Naive thymus-derived CD8-positive, alpha-beta T cell (primary cell): Measurements from ENCODE around the gene MOCS3. TPM values are rescaled to one million over a fixed set of nuclear protein-coding genes. Genes with fewer than 3 reads are reported as not detected.

Experiments
- ATAC-seq, 2 donors: fragments of 150-1000 bp; cut with Tn5 transposase in 1 of 2; sonication (Bioruptor Pico), chemical (Tn5 transposase) in 1 of 2; 1 replicate in 1 of 2; 2 replicates in 1 of 2; pipeline ENCODE4 v1.10.0; 2021; ENCODE audit warnings: mild to moderate bottlenecking in 2 of 2, moderate library complexity in 2 of 2
- POLR2A ChIA-PET: fragments of 350-600 bp; sonication (Branson Sonifier 250); formaldehyde crosslinking; loops from one replicate; lab custom pipeline; 2021; ENCODE audit warnings: antibody characterized with exemption; lab: Charles Lee
- DNase-seq, 10 donors: peaks; one replicate each; pipeline versions ENCODE4 v3.0.0 to v3.0.0-alpha.2; 2020 to 2022
- H3K27ac Mint-ChIP-seq, 10 donors: one replicate each; pipeline ENCODE4 v1.8.0; 2020 to 2022; ENCODE audit warnings: mild to moderate bottlenecking in 10 of 10, mixed read lengths in 10 of 10, moderate library complexity in 4 of 10, inconsistent platforms in 1 of 10
- H3K27me3 Mint-ChIP-seq, 5 donors: one replicate each; pipeline ENCODE4 v1.8.0; 2021 to 2022; ENCODE audit warnings: mixed read lengths in 5 of 5
- H3K36me3 Mint-ChIP-seq, 3 donors: one replicate each; pipeline ENCODE4 v1.8.0; 2020 to 2022; ENCODE audit warnings: mixed read lengths in 3 of 3, mild to moderate bottlenecking in 2 of 3, inconsistent platforms in 1 of 3
- H3K4me1 Mint-ChIP-seq, 4 donors: one replicate each; pipeline ENCODE4 v1.8.0; 2021 to 2022; ENCODE audit warnings: mixed read lengths in 4 of 4
- H3K4me3 Mint-ChIP-seq, 10 donors: one replicate each; pipeline ENCODE4 v1.8.0; 2020 to 2022; ENCODE audit warnings: mild to moderate bottlenecking in 10 of 10, mixed read lengths in 10 of 10, moderate library complexity in 6 of 10, inconsistent platforms in 1 of 10
- H3K9me3 Mint-ChIP-seq, 9 donors: one replicate each; pipeline ENCODE4 v1.8.0; 2020 to 2022; ENCODE audit warnings: mixed read lengths in 9 of 9, mild to moderate bottlenecking in 3 of 9, inconsistent platforms in 1 of 9, moderate library complexity in 1 of 9
- polyA plus RNA-seq, 3 donors: library from polyadenylated mRNA; unstranded; fragments of 300-500 nt; fragmentation: Illumina TruSeq; gene quantifications; one replicate each; pipeline ENCODE4 v1.2.3, GENCODE V29; 2021
- total RNA-seq, 8 experiments: library from RNA in 2 of 8; stranded (reverse) in 2 of 8; gene quantifications; one replicate each; pipeline ENCODE4 v1.2.3 and lab custom pipeline; 2021 to 2026

MOCS3 gene
- 1 to 10 TPM; 8.4 to 8.8 TPM for total RNA-seq
- 1 to 10 TPM; 3.5 to 4.8 (median 4.6) TPM for polyA plus RNA-seq
- 11.6 to 28.0 (median 21.5) reads per million in 6 experiments for total RNA-seq (lab: John Stamatoyannopoulos, UW)

GRCh38 chr20:50958615-50959542 lies at the start of gene MOCS3:
MOCS3 (plus strand) TSS chr20:50958818; CDS start chr20:50958843, 25 bp downstream.
- ATAC-seq, result peak; percentile 81 to 84
- peaks cover 5 to 36% (median 5%) of the 10 kb centered on the region in 3 donors for H3K36me3 Mint-ChIP-seq

DNA sequence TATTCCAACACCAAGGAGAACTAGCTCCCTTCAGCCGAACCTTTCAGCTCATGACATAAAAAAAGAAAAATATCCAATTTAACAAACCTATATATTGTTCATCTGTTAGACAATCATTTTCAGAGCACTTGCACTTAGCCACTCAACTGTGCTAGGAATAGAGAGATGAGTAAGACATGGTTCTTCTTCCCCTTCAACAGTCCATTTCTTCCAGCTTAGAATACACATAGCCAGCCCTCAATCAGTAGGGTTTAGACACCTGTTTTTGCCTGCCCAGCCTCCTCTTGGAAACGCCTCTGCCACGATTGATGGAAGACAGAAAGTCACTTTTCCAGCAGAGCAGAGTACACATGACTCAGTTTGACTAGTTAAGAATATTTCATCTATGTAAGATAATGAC lies 49.2 kb upstream of the MOCS3 start:
- Mint-ChIP-seq H3K4me1 (peaks cover 35 to 85% (median 77%) of the 10 kb centered on the region in 4 donors), H3K27ac (peak overlapping the region in 8 of 10 donors; percentile 16 to 75 (median 44)), H3K9me3 (no peaks in the 10 kb centered on the region), H3K4me3 (peak overlapping the region in 3 of 10 donors; percentile 5 to 39 (median 26)), H3K27me3 (no peaks in the 10 kb centered on the region), H3K36me3 (peaks cover 0 to 41% (median 3%) of the 10 kb centered on the region in 3 donors)
- ATAC-seq, result no peak
- DNase-seq, result no peak
- POLR2A ChIA-PET, result interaction anchor here (0.8 kb wide), 1 partner anchor 9 kb away, joined by 4 read pairs; no protein-coding TSS in a partner anchor

More at GRCh38 chr20:50958615-50959542, at the start of gene MOCS3:
- Mint-ChIP-seq H3K4me1 (peaks cover 20 to 71% (median 60%) of the 10 kb centered on the region in 4 donors), H3K9me3 (no peaks in the 10 kb centered on the region), H3K27me3 (no peaks in the 10 kb centered on the region), H3K4me3 (peak within 1 kb of the TSS; percentile 91 to 98 (median 96)), H3K27ac (peak within 1 kb of the TSS; percentile 98 to 100 (median 99))
- POLR2A ChIA-PET, result interaction anchor here (0.7 to 3.8 kb wide), 18 partner anchors 9 to 1233 kb away, joined by 3 to 107 read pairs (median 4); partner anchors contain the start of genes ADNP, BCAS4 and ZFP64
- peak; percentile 61 to 98 (median 84) for DNase-seq

DNA sequence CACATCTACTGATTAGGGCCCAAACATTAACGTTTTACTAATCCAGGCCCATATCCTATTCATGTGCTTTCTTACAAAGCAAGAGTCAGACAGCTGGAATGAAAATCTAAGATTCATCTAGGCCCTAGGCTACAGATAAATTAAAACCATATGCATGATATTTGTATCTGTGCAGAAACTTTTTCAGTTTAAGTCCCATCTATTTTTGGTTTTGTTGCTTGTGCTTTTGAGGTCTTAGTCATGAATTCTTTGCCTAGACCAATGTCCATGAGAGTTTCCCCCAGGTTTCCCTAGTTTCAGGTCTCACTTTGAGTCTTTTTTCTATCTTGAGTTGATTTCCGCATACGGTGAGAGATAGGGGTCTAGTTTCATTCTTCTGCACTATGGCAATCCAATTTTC lies 47.6 kb upstream of the MOCS3 start:
- H3K9me3 Mint-ChIP-seq, result no peaks in the 10 kb centered on the region
- H3K4me3 Mint-ChIP-seq, result peak overlapping the region in 2 of 10 donors; percentile 1 to 5
- H3K36me3 Mint-ChIP-seq, result peaks cover 0 to 41% (median 3%) of the 10 kb centered on the region in 3 donors
- ATAC-seq, result no peak
- H3K27me3 Mint-ChIP-seq, result no peaks in the 10 kb centered on the region
- POLR2A ChIA-PET, result interaction anchor here (1.0 kb wide), 1 partner anchor 20 kb away, joined by 3 read pairs; the partner anchor contains the start of gene ADNP
- H3K27ac Mint-ChIP-seq, result peak overlapping the region; percentile 19 to 90 (median 55)
- peaks cover 41 to 82% (median 80%) of the 10 kb centered on the region in 4 donors for H3K4me1 Mint-ChIP-seq
- no peak for DNase-seq

- no peaks in the 10 kb centered on the region for H3K27me3 Mint-ChIP-seq
- POLR2A ChIA-PET, result interaction anchor here (1.0 kb wide), 1 partner anchor 19 kb away, joined by 3 read pairs; the partner anchor contains the start of gene ADNP
- no peak for ATAC-seq
Observed at GRCh38 chr20:50911716-50912115, 46.9 kb upstream of the MOCS3 start.

DNA sequence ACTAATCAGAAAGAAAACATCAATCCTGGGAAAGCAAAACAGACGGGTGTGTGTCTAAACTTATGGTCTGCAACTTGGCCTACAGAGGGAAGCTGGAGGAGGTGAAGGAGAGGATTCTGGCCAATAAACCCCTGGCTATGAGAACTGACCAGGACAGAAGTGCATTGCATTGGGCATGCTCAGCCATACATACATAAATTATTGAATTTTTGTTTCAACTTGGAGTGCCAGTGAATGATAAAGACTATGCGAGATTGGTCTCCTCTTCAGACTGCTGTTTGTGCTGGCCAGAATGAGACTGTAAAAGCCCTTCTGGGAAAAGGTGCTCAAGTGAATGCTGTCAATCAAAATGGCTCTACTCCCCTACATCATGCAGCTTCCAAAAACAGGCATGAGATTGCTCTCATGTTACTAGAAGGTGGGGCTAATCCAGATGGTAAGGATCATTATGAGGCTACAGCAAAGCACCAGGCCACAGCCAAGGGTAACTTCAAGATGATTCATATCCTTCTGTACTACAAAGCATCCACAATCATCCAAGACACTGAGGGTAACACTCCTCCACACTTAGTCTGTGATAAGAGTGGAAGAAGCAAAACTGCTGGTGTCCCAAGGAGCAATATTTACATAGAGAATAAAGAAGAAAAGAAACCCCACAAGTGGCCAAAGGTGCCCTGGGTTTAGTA lies 44.8 kb upstream of the MOCS3 start:
- DNase-seq, result no peak
- Mint-ChIP-seq H3K36me3 (peaks cover 0 to 50% (median 6%) of the 10 kb centered on the region in 3 donors), H3K27me3 (no peaks in the 10 kb centered on the region), H3K9me3 (no peaks in the 10 kb centered on the region), H3K4me3 (peak overlapping the region in 7 of 10 donors; percentile 7 to 66 (median 30)), H3K27ac (peak overlapping the region; percentile 19 to 89 (median 59)), H3K4me1 (peaks cover 53 to 90% (median 85%) of the 10 kb centered on the region in 4 donors)
- ATAC-seq, result peak; percentile 34 to 67
- POLR2A ChIA-PET, result interaction anchor here (1.6 kb wide), 1 partner anchor 119 kb away, joined by 5 read pairs; the partner anchor contains the start of gene BCAS4

More at GRCh38 chr20:50911716-50912115, 46.9 kb upstream of the MOCS3 start:
- DNase-seq, result no peak
- Mint-ChIP-seq H3K27ac (peak overlapping the region in 9 of 10 donors; percentile 19 to 90 (median 57)), H3K9me3 (no peaks in the 10 kb centered on the region), H3K4me3 (peak overlapping the region in 5 of 10 donors; percentile 1 to 48 (median 15)), H3K4me1 (peaks cover 45 to 84% (median 80%) of the 10 kb centered on the region in 4 donors), H3K36me3 (peaks cover 0 to 45% (median 3%) of the 10 kb centered on the region in 3 donors)

DNA sequence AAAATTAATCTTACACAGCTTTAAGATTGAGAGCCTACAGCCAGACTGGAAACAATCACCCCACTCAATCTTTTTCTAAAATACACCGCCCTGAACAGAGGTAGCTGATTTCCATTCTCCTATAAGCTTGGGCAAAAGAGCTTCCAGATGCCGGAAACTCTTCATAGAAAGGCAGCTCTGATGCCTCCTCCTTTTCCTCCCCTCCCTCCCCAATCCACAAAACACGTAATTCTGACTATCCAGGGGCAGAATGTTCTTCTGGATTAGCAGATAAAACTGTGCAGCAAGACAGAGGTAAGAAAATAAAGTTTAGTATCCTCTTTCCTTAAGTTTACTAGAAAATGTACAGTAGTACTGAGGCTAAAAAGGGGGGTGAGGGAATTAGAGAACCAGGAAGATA lies 43.2 kb upstream of the MOCS3 start:
- no peak for DNase-seq
- H3K9me3 Mint-ChIP-seq, result no peaks in the 10 kb centered on the region
- no peak for ATAC-seq
- peak overlapping the region in 7 of 10 donors; percentile 3 to 38 (median 12) for H3K4me3 Mint-ChIP-seq
- H3K27ac Mint-ChIP-seq, result peak overlapping the region; percentile 25 to 83 (median 60)
- H3K4me1 Mint-ChIP-seq, result peaks cover 50 to 89% (median 86%) of the 10 kb centered on the region in 4 donors
- POLR2A ChIA-PET, result interaction anchor here (0.6 to 1.4 kb wide), 2 partner anchors 11 to 16 kb away, joined by 3 to 4 read pairs; partner anchors contain the start of gene ADNP
- H3K27me3 Mint-ChIP-seq, result no peaks in the 10 kb centered on the region
- peaks cover 0 to 57% (median 3%) of the 10 kb centered on the region in 3 donors for H3K36me3 Mint-ChIP-seq

DNA sequence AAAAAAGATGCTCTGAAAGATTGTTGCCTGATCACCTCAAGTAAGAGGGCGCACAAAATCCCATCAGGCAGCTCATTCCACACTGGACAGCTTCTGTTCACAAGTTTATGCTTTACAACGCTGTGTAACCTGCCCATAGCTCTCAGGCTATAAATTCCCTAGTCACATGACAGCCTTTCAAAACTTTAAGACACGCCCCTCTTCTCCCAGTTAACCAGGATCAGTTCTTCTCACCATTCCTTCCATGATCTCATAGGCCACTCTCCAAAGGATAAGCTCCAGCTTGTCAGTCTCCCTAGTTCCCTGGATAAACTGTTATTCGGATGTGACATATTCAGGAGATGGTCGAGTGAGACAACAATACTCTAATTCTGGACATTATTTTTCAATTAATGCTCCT lies 42.4 kb upstream of the MOCS3 start:
- Mint-ChIP-seq H3K27me3 (no peaks in the 10 kb centered on the region), H3K27ac (peak overlapping the region; percentile 13 to 74 (median 33)), H3K4me3 (peak overlapping the region in 9 of 10 donors; percentile 3 to 52 (median 18)), H3K4me1 (peaks cover 45 to 90% (median 87%) of the 10 kb centered on the region in 4 donors), H3K36me3 (peaks cover 0 to 58% (median 3%) of the 10 kb centered on the region in 3 donors), H3K9me3 (no peaks in the 10 kb centered on the region)
- no peak for ATAC-seq
- POLR2A ChIA-PET, result interaction anchor here (0.5 to 1.4 kb wide), 3 partner anchors 10 to 123 kb away, joined by 3 read pairs; no protein-coding TSS in a partner anchor
- no peak for DNase-seq

GRCh38 chr20:50916934-50917333 lies 41.7 kb upstream of the MOCS3 start:
- POLR2A ChIA-PET, result interaction anchor here (0.5 to 1.0 kb wide), 3 partner anchors 14 to 123 kb away, joined by 3 read pairs; no protein-coding TSS in a partner anchor
- H3K4me1 Mint-ChIP-seq, result peaks cover 41 to 90% (median 87%) of the 10 kb centered on the region in 4 donors
- H3K27ac Mint-ChIP-seq, result peak overlapping the region; percentile 14 to 90 (median 65)
- no peak for ATAC-seq
- H3K9me3 Mint-ChIP-seq, result no peaks in the 10 kb centered on the region
- H3K36me3 Mint-ChIP-seq, result peaks cover 0 to 54% (median 3%) of the 10 kb centered on the region in 3 donors
- H3K4me3 Mint-ChIP-seq, result peak overlapping the region in 9 of 10 donors; percentile 2 to 67 (median 13)
- no peak for DNase-seq
- no peaks in the 10 kb centered on the region for H3K27me3 Mint-ChIP-seq

- peak overlapping the region in 8 of 10 donors; percentile 31 to 74 (median 50) for H3K27ac Mint-ChIP-seq
- no peak for DNase-seq
- POLR2A ChIA-PET, result interaction anchor here (0.8 kb wide), 1 partner anchor 9 kb away, joined by 4 read pairs; no protein-coding TSS in a partner anchor
- H3K9me3 Mint-ChIP-seq, result no peaks in the 10 kb centered on the region
- H3K4me1 Mint-ChIP-seq, result peaks cover 40 to 94% (median 91%) of the 10 kb centered on the region in 4 donors
- H3K27me3 Mint-ChIP-seq, result no peaks in the 10 kb centered on the region
- peak overlapping the region in 5 of 10 donors; percentile 11 to 76 (median 42) for H3K4me3 Mint-ChIP-seq
- ATAC-seq, result no peak
- peaks cover 0 to 57% (median 3%) of the 10 kb centered on the region in 3 donors for H3K36me3 Mint-ChIP-seq
Observed at GRCh38 chr20:50918403-50918802, 40.2 kb upstream of the MOCS3 start.

DNA sequence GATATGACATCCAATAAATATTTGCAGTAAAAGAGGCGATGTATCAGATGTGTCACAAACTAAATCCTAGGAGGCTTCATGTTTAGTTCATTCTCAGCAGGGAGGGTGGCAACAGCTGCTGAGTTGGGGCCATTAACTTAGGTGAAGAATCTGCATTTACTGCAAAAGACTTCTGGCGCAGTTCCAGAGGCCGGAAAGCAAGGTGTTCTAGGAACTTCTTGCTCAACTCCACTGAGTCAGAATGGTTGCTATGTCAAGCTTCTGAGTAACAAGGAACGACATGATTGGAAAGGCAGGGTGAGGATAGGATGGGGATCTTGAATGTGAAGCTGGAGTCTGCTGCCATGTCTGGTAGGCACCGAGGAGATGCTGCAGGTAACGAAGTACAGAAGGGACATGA lies 39.1 kb upstream of the MOCS3 start:
- Mint-ChIP-seq H3K9me3 (no peaks in the 10 kb centered on the region), H3K27ac (peak overlapping the region; percentile 4 to 89 (median 65)), H3K27me3 (no peaks in the 10 kb centered on the region), H3K4me1 (peaks cover 31 to 93% (median 89%) of the 10 kb centered on the region in 4 donors), H3K36me3 (peaks cover 0 to 56% (median 3%) of the 10 kb centered on the region in 3 donors), H3K4me3 (peak overlapping the region in 6 of 10 donors; percentile 12 to 62 (median 46))
- no peak for ATAC-seq
- POLR2A ChIA-PET, result interaction anchor here (0.6 to 1.3 kb wide), 3 partner anchors 12 to 125 kb away, joined by 3 to 5 read pairs (median 4); partner anchors contain the start of gene ADNP
- DNase-seq, result no peak

GRCh38 chr20:50920997-50921396 lies 37.6 kb upstream of the MOCS3 start:
- Mint-ChIP-seq H3K27me3 (no peaks in the 10 kb centered on the region), H3K27ac (peak overlapping the region; percentile 56 to 88 (median 68)), H3K4me3 (peak overlapping the region in 3 of 10 donors; percentile 9 to 30 (median 27)), H3K36me3 (peaks cover 0 to 60% (median 3%) of the 10 kb centered on the region in 3 donors), H3K9me3 (no peaks in the 10 kb centered on the region), H3K4me1 (peaks cover 35 to 95% (median 91%) of the 10 kb centered on the region in 4 donors)
- POLR2A ChIA-PET, result interaction anchor here (1.5 kb wide), 1 partner anchor 9 kb away, joined by 5 read pairs; no protein-coding TSS in a partner anchor
- DNase-seq, result peak in 3 of 10 donors; percentile 19 to 38 (median 26)
- peak; percentile 72 to 82 for ATAC-seq
